ENCODE results near the gene OPRL1.
"Not testable (repeated sequence)": the region's sequence is repeated elsewhere in the genome, so short reads cannot be mapped to it uniquely, and the experiment has no call there.

The OPRL1 gene

DNA sequence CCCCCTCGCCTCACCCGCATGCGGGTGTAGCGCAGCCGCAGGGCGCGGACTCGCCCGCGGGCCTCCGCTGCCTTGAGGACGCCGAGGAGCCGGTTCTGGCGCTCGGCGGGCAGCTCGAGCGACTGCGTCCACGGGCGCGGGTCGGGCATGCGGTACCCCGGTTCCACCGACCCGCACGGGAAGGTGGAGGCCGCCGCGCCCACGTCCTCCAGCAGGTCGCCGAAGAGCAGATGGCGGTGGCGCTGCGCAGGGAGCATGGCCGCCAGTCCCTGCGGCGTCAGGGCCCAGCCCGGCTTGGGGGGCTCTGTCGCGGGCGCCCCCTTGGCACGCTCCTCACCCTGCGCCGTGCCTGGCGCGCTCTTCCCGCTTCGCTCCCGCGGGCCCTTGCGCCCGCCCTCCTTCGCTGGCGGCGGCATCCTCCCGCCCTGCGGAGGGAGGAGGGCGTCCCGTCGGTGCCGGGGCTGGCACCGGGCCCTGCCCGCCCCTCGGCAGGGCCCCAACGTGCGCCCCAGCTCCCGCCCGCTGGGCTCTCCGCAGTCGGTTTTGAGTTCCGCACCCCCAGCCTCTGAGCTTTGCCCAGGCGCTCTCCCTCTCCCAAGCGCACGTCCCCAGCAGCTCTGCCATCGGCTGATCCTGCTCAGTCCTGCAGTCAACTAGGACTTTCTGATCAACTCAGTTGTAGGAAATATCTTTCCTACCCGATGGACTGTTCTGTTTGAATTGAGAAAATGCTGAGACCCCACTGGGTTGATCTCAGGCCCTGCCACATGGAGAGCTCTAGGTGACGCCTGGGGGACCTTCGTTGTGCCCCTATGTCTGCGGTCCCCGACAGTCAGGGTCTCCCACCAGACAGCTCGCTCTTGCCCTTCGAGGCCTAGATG, 4.2 kb downstream of the OPRL1 start, which contains the start of gene LKAAEAR1:
Gene LKAAEAR1 (minus strand): TSS at position 595 of the 881 bp plus-strand sequence. CDS start 179 bp downstream, at position 416.
- no peak for DNase-seq (ENCODE audit: low read depth, low spot score)

DNA sequence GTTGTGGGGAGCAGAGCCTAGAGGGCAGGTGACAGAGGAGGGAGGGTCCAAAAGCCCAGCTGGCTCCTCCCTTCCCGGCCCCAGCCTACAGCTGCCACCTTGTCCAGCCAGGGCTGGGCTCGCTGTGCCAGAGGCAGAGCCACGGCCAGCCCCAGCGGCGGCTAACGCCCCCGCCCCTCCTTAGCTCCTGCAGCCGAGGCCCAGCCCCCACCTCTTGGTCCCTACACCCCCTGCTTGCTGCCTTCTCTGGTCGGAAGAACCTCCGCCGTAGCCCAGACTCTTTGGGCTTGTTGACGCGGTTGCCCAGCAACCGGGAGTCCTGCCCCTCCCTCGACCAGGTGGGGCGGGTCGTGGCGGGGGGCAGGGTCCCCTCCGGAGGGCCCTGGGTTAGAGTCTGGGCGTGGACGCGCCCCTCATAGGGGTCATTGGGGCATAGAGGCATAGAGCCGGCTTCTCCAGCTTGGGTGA, 4.8 kb downstream of the OPRL1 start:
- DNase-seq (ENCODE audit: low read depth, low spot score), result no peak

DNA sequence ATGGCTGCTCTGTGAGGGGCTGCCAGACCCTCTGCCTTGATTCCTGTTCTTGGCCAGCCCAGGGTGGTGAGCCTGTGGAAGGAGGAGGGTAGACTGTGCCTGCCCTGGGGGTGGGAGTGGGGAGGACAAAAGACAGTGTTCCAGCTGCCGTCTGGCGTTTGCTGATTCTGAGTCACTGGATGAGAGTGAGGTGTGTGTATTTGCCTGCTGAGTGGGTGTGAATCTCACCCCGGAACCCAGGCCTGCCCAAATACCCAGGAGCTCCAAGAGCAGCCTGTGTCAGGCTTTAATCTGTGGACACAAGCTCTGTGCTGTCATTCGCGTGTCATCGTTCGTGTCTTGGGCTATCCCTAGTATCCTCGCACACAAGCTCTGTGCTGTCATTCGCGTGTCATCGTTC, 6.9 kb downstream of the OPRL1 start:
- no peak for DNase-seq (ENCODE audit: low read depth, low spot score)

DNA sequence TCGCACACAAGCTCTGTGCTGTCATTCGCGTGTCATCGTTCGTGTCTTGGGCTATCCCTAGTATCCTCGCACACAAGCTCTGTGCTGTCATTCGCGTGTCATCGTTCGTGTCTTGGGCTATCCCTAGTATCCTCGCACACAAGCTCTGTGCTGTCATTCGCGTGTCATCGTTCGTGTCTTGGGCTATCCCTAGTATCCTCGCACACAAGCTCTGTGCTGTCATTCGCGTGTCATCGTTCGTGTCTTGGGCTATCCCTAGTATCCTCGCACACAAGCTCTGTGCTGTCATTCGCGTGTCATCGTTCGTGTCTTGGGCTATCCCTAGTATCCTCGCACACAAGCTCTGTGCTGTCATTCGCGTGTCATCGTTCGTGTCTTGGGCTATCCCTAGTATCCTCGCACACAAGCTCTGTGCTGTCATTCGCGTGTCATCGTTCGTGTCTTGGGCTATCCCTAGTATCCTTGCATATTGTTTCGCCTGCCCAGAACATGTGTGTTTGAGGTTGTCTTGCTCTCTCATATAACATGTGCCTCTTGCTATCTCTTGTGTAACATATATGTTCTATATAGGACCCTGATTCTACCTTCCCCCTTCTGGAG, 7.4 kb downstream of the OPRL1 start:
- DNase-seq (ENCODE audit: low read depth, low spot score), result not testable (repeated sequence)

DNA sequence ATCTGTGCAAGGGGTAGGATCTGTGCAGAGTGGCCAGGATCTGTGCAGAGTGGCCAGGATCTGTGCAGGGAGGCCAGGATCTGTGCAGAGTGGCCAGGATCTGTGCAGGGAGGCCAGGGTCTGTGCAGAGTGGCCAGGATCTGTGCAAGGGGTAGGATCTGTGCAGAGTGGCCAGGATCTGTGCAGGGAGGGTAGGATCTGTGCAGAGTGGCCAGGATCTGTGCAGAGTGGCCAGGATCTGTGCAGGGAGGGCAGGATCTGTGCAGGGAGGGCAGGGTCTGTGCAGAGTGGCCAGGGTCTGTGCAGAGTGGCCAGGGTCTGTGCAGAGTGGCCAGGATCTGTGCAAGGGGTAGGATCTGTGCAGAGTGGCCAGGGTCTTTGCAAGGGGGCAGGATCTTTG, 8.7 kb downstream of the OPRL1 start:
- DNase-seq (ENCODE audit: low read depth, low spot score), result not testable (repeated sequence)

DNA sequence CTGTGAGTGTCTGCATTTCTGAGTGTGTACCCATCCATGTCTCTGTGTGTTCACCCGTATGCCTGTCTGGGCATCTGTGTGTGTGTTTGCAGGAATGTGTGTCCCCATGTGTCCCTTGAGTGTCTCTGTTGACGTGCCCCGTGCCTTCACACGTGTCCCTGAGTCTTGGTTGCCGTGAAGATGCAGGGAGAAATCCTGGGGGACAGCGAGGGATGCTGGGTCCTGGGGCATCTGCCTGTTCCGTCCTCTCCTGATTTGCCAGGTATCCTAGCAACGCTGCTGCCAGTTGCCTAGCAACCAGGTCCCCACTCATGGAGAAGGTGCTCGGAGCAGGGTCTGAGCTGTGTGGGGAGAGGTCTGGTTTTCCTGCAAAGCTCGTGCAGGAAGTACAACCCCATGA, 10.3 kb downstream of the OPRL1 start:
- no peak for DNase-seq (ENCODE audit: low read depth, low spot score)

DNA sequence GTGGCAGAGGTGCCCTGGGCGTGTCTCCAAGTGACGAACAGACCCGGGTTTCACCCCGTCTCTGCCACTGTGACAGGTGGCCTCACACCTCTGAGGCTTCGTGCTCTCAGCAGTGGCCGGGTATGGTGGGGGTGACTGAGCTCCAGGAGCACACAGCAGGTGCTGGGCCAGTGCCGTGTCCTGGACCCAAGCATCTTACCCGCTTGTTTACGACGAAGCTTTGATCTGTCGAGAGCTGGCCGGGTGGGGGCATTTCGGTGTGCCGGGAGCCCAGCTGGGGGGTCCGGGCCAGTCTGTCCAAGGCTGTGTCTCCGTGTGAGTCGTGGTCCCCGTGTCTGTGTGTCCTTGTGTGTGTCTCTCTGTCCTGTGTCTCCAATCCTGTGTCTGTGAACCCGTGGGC, 11.5 kb downstream of the OPRL1 start:
- DNase-seq (ENCODE audit: low read depth, low spot score), result no peak

DNA sequence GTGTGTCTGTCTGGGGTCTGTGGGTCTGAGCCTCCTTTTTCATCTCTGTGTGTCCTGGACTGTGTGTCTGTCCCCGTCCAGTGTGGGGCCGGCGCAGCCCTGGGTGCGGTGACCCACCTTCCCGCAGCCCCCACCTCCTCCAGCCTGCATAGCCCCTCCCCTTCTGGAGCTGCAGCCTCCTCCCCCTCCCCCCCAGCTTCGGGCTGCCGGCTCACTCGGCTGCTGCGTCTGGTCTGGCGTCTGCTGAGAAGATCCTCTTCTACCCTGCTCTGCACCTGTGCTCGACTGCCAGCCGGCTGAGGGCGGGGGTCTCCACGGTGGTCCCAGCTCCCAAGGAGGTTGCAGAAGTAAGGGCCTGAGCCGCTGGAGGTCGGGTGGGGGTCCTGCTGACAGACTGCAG, 11.9 kb downstream of the OPRL1 start:
- DNase-seq (ENCODE audit: low read depth, low spot score), result no peak

DNA sequence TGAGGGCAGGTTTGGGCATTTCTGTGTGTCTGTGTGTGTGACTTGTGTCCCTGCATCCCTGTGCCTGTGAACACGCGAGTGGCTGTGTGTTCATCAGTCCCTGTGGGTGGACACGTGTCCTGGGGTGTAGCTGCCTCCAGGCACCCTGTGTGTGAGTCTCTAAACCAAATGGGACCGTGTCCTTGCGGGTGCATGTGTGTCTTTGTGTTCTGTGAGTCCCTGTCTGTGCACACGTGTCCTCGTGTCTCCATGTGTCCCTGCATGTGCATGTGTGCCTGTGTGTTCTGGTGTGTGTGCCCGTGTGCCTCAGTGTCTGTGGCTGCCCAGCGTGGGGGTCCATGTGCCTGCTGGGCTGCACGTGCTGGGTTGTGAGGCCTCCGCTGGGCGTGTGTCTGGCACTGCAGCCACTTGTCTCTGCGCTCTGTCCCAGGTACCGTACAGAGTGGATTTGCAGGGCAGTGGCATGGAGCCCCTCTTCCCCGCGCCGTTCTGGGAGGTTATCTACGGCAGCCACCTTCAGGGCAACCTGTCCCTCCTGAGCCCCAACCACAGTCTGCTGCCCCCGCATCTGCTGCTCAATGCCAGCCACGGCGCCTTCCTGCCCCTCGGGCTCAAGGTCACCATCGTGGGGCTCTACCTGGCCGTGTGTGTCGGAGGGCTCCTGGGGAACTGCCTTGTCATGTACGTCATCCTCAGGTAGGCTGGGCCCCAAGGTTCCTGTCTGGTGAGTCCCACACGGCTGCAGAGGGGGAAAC, 12.6 kb downstream of the OPRL1 start:
- DNase-seq (ENCODE audit: low read depth, low spot score), result no peak

DNA sequence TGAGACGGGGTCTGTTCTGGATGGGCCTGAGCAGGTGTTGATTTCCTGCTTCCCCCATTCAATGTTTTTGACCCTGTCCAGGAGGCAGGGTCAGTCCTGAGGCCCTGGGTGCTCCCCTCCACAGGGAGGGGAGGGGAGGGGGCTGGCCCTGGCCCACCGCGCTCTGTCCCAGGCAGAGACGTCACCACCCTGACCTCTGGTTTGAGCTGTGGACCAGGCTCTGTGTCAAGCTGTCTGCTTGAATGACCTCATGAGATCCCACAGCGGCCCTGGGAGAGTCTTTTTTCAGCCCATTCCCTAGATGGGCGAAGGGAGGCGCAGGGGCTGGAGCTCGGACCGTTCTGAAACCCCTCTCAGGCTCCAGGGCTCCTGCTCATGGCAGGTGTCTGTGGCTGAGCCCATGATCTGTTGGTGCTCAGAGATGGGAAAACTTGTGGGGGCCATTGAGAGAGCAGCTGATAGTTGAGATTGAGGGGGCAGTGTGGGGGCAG, 13.2 kb downstream of the OPRL1 start:
- DNase-seq (ENCODE audit: low read depth, low spot score), result peak; percentile 60

DNA sequence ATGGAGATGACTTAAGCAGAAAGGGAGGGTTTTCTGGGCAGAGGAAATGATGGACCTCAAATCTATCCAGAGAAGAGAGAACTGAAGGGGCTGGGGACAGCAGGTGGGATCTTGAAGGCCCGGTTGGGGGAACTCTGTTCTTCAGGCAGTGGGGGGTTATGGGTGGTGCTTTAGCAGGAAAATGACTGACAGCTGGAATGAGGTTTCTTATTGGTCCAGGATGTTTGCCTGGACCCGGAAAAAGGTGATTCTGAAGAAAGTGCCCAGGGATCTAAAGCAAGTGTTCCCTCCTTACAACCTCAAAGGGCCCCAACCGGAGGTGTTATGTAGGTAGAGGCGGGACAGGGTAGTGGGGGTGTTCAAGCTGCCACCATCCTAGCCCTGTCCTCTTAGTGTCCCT, 15.6 kb downstream of the OPRL1 start:
- DNase-seq (ENCODE audit: low read depth, low spot score), result no peak

DNA sequence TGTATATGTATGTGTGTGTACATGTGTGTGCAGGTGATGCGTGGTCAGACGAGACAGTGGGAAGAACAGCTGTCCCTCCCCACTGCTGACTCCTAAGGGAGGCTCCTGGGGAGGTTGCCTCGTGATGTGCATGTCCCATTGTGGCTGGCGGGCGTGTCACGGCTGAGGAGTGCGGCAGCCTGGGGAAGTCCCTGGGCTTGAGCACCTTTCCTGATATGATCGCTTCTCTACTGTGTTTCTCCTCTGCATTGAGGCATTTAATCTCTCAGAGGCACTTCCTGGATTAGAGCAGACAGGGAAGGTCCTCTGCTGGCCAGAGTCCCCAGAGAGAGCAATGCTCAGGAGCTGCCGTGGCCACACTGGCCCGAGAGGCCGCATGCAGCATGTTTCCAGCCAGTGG, 16.0 kb downstream of the OPRL1 start:
- DNase-seq (ENCODE audit: low read depth, low spot score), result no peak

DNA sequence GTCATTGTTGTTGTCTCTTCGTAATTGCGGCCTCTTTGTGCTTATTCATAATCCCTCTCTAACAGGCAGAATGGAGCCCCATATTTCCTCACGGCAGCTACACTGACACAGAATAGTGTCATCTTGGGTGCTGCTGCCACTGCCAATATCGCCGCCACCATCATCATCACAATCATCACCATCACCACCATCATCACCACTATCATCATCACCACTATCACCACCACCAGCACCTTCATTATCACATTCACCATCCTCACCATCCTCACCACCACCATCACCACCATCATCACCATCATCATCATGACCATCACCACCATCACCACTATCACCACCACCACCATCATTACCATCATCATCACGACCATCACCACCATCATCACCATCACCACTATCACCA, 16.7 kb downstream of the OPRL1 start:
- DNase-seq (ENCODE audit: low read depth, low spot score), result no peak

DNA sequence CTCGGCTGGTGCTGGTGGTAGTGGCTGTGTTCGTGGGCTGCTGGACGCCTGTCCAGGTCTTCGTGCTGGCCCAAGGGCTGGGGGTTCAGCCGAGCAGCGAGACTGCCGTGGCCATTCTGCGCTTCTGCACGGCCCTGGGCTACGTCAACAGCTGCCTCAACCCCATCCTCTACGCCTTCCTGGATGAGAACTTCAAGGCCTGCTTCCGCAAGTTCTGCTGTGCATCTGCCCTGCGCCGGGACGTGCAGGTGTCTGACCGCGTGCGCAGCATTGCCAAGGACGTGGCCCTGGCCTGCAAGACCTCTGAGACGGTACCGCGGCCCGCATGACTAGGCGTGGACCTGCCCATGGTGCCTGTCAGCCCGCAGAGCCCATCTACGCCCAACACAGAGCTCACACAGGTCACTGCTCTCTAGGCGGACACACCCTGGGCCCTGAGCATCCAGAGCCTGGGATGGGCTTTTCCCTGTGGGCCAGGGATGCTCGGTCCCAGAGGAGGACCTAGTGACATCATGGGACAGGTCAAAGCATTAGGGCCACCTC, 18.7 kb downstream of the OPRL1 start:
- DNase-seq (ENCODE audit: low read depth, low spot score), result no peak

DNA sequence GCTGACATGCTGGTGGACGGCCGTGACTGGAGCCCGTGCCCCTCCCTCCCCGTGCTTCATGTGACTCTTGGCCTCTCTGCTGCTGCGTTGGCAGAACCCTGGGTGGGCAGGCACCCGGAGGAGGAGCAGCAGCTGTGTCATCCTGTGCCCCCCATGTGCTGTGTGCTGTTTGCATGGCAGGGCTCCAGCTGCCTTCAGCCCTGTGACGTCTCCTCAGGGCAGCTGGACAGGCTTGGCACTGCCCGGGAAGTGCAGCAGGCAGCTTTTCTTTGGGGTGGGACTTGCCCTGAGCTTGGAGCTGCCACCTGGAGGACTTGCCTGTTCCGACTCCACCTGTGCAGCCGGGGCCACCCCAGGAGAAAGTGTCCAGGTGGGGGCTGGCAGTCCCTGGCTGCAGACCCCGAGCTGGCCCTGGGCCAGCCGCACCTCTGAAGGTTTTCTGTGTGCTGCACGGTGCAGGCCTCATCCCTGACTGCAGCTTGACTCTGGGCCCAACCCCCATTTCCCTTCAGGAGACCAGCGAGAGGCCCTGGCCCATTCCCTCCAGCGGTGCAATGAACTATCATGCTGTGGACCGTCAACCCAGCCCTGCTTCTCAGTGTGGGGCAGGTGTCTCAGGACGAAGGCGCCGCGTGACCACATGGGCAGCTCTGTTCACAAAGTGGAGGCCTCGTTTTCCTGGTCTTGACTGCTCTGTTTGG, 19.4 kb downstream of the OPRL1 start:
- DNase-seq (ENCODE audit: low read depth, low spot score), result no peak

DNA sequence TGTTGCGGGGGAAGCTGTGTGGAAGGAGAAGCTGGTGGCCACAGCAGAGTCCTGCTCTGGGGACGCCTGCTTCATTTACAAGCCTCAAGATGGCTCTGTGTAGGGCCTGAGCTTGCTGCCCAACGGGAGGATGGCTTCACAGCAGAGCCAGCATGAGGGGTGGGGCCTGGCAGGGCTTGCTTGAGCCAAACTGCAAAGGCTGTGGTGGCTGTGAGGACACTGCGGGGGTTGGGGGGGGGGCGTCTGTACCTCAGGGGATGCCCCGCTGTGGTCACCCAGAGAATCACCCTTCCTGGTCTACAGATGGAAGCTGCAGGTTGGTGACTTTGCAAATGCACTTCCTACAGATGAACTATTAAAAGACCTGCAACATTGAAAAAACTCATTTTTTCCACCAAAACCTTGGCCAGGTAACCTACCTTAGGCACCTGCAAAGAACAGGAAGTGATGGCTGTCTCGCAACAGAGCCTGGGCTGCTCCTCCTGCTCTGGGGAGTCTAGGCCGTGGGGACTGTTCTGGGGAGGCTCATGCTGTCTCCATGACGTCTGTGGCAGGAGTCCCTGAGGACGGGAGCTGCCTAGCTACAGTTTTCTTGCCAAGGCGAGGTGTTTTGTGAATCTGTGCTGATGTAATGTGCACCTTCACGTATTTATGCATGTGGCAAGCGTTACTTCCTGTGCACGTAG, 20.1 kb downstream of the OPRL1 start:
- DNase-seq (ENCODE audit: low read depth, low spot score), result no peak

DNA sequence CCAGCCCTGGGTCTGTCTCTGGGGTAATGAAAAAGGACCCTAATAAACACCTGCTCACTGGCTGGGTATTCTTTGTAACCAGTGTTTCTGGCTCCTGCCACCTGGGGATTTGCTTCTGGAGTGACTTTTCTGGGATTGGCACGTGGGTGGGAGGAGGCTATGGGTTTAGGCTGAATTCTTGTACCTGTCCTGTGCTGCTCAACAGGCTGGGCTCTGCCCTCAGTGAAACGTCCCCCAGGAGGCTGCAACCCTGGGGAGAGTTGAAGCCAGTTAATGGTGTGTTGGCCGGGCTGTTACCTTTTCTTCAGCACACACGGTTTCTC, 20.6 kb downstream of the OPRL1 start:
- DNase-seq (ENCODE audit: low read depth, low spot score), result no peak

DNA sequence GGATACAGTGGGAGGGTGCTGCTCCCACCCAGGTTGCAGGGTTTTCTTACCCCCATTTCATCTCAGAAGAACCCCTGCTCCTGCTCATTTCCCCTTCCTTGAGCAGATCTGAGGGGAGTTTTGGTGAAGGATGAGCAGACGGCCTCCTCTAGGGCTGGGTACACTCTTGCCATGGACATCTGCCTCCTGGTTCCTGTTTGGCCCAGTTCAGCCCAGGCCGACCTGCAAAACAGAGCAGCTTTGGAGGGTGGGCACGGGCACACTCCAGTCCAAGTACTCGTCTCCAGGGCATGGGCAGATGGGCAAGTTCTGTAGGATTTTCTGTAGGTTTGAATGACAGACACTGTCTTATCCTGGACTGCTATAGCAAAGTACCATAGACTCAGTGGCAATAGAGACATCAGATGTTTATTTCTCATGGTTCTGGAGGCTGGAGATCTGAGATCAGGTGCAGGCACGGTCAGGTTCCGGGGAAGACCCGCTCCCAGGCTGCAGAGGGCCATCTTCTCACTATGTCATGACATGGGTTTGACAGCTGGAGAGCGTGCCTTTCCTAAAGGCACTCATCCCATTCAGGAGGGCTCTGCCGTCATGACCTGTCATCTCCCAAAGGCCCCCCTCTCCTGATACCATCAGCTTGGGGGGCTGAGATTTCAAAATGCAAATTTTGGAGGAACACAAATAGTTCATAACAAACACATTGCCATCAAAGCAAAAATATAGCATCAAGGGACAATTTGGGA, 21.2 kb downstream of the OPRL1 start:
- no peak for DNase-seq (ENCODE audit: low read depth, low spot score)

DNA sequence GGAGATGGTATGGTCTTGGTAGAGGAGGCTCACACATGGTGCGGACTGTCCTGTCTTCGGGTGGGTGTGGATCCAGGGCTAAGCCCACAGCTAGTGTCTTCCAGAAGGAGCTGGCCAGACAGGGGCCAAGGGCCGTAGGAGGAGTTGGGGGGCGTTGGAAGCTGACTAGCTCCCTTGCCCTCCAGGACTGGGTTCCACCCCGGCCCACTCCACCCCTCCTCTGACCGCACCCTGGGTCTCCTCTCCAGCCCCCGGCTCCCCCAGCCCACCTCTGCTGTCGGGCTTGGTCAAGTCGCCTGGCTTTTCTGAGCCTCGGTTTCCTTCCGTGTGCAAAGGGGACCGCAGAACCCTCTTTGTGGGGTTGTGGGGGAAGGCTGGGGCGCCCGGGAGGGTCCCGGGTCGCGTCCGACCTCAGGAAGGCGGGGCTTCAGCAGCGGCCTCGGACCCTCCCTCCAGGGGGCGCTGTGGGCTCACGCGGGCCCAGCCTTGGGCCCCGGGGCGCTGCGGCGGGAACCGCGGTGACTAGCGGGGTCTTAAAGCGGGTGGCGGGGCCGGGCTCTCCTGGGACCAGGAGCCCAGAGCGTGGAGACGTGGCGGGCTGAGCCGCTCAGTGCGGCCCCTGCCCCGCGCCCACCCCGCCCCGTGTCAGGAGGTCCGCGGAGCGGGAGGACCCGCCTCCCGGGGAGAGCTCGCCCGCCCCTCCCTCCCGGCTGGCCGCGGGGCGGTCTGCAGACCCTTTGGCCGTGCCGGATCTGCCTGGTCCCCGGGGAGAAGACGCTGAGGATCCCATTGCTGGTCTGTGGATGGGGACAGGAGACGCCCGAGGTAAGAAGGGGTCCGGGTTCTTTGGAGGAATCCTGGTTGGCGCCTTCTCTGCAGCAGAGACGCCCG, 22.1 kb downstream of the OPRL1 start:
- DNase-seq (ENCODE audit: low read depth, low spot score), result peak; percentile 70

Data from ELF-1 (cell line).